ENCODE measurements around the gene MUC6. TPM values are rescaled to one million over a fixed set of nuclear protein-coding genes. Genes with fewer than 3 reads are reported as not detected.

MUC6 gene
- total and polyA plus RNA-seq, 2 donors (not counting 3 experiments of a cell fraction or from before 2014, with no cell fraction given) = not detected

- H3K9me1 ChIP-seq (replicated peaks; ENCODE audit: control insufficient read depth, extremely low read depth, insufficient read depth, low read length) = no peaks in the 10 kb centered on the region
- ChIA-PET CTCF (no interaction called here), POLR2A (no interaction called here)
- H3K9ac ChIP-seq (replicated peaks; ENCODE audit: extremely low read depth, insufficient read depth, low read length) = no peak overlapping the region
- dilution Hi-C loops (cut with MboI; ENCODE audit: extremely low pct_ligation_motif_present, low sequenced_read_pairs) (no loop called here), intact Hi-C loops (cut with micrococcal nuclease) (no loop called here)
- FAIRE-seq (no peak), DNase-seq (ENCODE audit: low read depth, low spot score) (no peak)
- no peak overlapping the region for H2AFZ ChIP-seq (ENCODE audit: low read depth, low read length)
- no peaks in the 10 kb centered on the region for H4K20me1 ChIP-seq (replicated peaks; ENCODE audit: control insufficient read depth, extremely low read depth, insufficient read depth, low read length)
- no TSS peak for BruUV-seq (replicated peaks)
- H3K36me3 ChIP-seq (ENCODE audit: control insufficient read depth in 2 of 2, extremely low read depth in 1 of 2, insufficient read depth in 2 of 2, low read length in 2 of 2) = no peaks in the 10 kb centered on the region
- H3K79me2 ChIP-seq (ENCODE audit: control insufficient read depth, insufficient read depth, low read length) = no peaks in the 10 kb centered on the region
- no peaks in the 10 kb centered on the region for H3K4me1 ChIP-seq (ENCODE audit: control insufficient read depth, extremely low read depth, insufficient read depth, low read length)
- no peak overlapping the region for H3K4me2 ChIP-seq (ENCODE audit: insufficient read depth, low read length)
- H3K4me3 ChIP-seq (replicated peaks in 1 of 3; ENCODE audit: insufficient read depth in 1 of 3, low read depth in 1 of 3, low read length in 3 of 3) = no peak overlapping the region
- no peak overlapping the region for H3K27ac ChIP-seq (ENCODE audit: insufficient read depth, low read depth, low read length)
- TF ChIP-seq POLR2A (IDR thresholded peaks at IDR 0.05; ENCODE audit: low read depth, low read length) = no peak
- no peaks in the 10 kb centered on the region for H3K9me3 ChIP-seq (replicated peaks; ENCODE audit: control insufficient read depth, insufficient read depth, low read length)
- no peaks in the 10 kb centered on the region for H3K27me3 ChIP-seq (ENCODE audit: control insufficient read depth in 2 of 2, insufficient read depth in 2 of 2, low read length in 2 of 2)
Measured at GRCh38 chr11:1083621-1084551, 47.4 kb upstream of the MUC6 start.

- no peaks in the 10 kb centered on the region for H3K27me3 ChIP-seq (ENCODE audit: control insufficient read depth in 2 of 2, insufficient read depth in 2 of 2, low read length in 2 of 2)
- no TSS peak for BruUV-seq (replicated peaks)
- no peaks in the 10 kb centered on the region for H4K20me1 ChIP-seq (replicated peaks; ENCODE audit: control insufficient read depth, extremely low read depth, insufficient read depth, low read length)
- H3K4me2 ChIP-seq (ENCODE audit: insufficient read depth, low read length) = no peak overlapping the region
- no peak for DNase-seq (ENCODE audit: low read depth, low spot score)
- CTCF ChIA-PET = no interaction called here
- H3K9me3 ChIP-seq (replicated peaks; ENCODE audit: control insufficient read depth, insufficient read depth, low read length) = no peaks in the 10 kb centered on the region
- intact Hi-C loops (cut with micrococcal nuclease) (no loop called here), dilution Hi-C loops (cut with MboI; ENCODE audit: extremely low pct_ligation_motif_present, low sequenced_read_pairs) (no loop called here)
- H3K27ac ChIP-seq (ENCODE audit: insufficient read depth, low read depth, low read length) = no peak overlapping the region
- TF ChIP-seq GATA2 (IDR thresholded peaks at IDR 0.05; ENCODE audit: insufficient read depth, insufficient read length, low read depth, low read length) = no peak
- POLR2A ChIA-PET = no interaction called here
- FAIRE-seq = no peak
- no peaks in the 10 kb centered on the region for H3K9me1 ChIP-seq (replicated peaks; ENCODE audit: control insufficient read depth, extremely low read depth, insufficient read depth, low read length)
- no peak overlapping the region for H2AFZ ChIP-seq (ENCODE audit: low read depth, low read length)
- no peaks in the 10 kb centered on the region for H3K79me2 ChIP-seq (ENCODE audit: control insufficient read depth, insufficient read depth, low read length)
- no peak overlapping the region for H3K4me3 ChIP-seq (replicated peaks in 1 of 3; ENCODE audit: insufficient read depth in 1 of 3, low read depth in 1 of 3, low read length in 3 of 3)
- H3K9ac ChIP-seq (replicated peaks; ENCODE audit: extremely low read depth, insufficient read depth, low read length) = no peak overlapping the region
- no peaks in the 10 kb centered on the region for H3K4me1 ChIP-seq (ENCODE audit: control insufficient read depth, extremely low read depth, insufficient read depth, low read length)
- no peaks in the 10 kb centered on the region for H3K36me3 ChIP-seq (ENCODE audit: control insufficient read depth in 2 of 2, extremely low read depth in 1 of 2, insufficient read depth in 2 of 2, low read length in 2 of 2)
Measured at GRCh38 chr11:1082728-1083620, 46.5 kb upstream of the MUC6 start.
